Activated naive CD4-positive, alpha-beta T cell treated with anti-CD3 and anti-CD28 coated beads, Interleukin-2, amount 50 U/mL, for 72 hours (primary cell): ENCODE results near the gene UGT2A2. TPM values are rescaled to one million over a fixed set of nuclear protein-coding genes. Genes with fewer than 3 reads are reported as not detected.
"Not testable (repeated sequence)": the region's sequence is repeated elsewhere in the genome, so short reads cannot be mapped to it uniquely, and the experiment has no call there.

Experiments
- ATAC-seq, 2 donors: fragments of 150-1000 bp; cut with Tn5 transposase; 2 replicates each; pipeline ENCODE4 v1.10.0; 2021; ENCODE audit warnings: mild to moderate bottlenecking in 2 of 2, moderate library complexity in 2 of 2
- DNase-seq, 2 donors: peaks; one replicate each; pipeline ENCODE4 v3.0.0; 2021 to 2022; ENCODE audit warnings: low spot score in 2 of 2
- H3K27ac Mint-ChIP-seq, 2 donors: one replicate each; pipeline ENCODE4 v1.8.0; 2022; ENCODE audit warnings: mild to moderate bottlenecking in 2 of 2, mixed read lengths in 2 of 2
- H3K36me3 Mint-ChIP-seq, 2 donors: one replicate each; pipeline ENCODE4 v1.8.0; 2022; ENCODE audit warnings: mixed read lengths in 2 of 2
- H3K9me3 Mint-ChIP-seq, 2 donors: one replicate each; pipeline ENCODE4 v1.8.0; 2022; ENCODE audit warnings: mixed read lengths in 2 of 2
- total RNA-seq, 2 donors: library from RNA; stranded (reverse); gene quantifications; one replicate each; pipeline ENCODE4 v1.2.3, GENCODE V29; 2022

Gene UGT2A2
- not detected for total RNA-seq

- no peaks in the 10 kb centered on the region for H3K36me3 Mint-ChIP-seq
Measured at GRCh38 chr4:69639542-69639941, at the start of gene UGT2A2. TSS of gene UGT2A2 (minus strand) at chr4:69639642. CDS start at chr4:69639640, 2 bp downstream.

GRCh38 chr4:69684804-69685203 lies 45.4 kb upstream of the UGT2A2 start:
- H3K36me3 Mint-ChIP-seq, result no peaks in the 10 kb centered on the region
- H3K27ac Mint-ChIP-seq, result no peak overlapping the region
- ATAC-seq (no peak), DNase-seq (no peak)
- H3K9me3 Mint-ChIP-seq, result no peaks in the 10 kb centered on the region

More at GRCh38 chr4:69639542-69639941, at the start of gene UGT2A2:
- ATAC-seq (no peak), DNase-seq (no peak)
- Mint-ChIP-seq H3K9me3 (no peaks in the 10 kb centered on the region), H3K27ac (no peak within 1 kb of the TSS)

- peaks cover 1 to 3% of the 10 kb centered on the region in 2 donors for H3K36me3 Mint-ChIP-seq
- DNase-seq (no peak), ATAC-seq (peak in 1 of 2 donors; percentile 33)
- no peak overlapping the region for H3K27ac Mint-ChIP-seq
- H3K9me3 Mint-ChIP-seq, result peaks cover under 1 to 1% of the 10 kb centered on the region in 2 donors
Measured at GRCh38 chr4:69668680-69669079, 29.2 kb upstream of the UGT2A2 start.

- not testable (repeated sequence) for H3K27ac Mint-ChIP-seq, DNase-seq, ATAC-seq
- H3K9me3 Mint-ChIP-seq, result peaks cover 16 to 23% of the 10 kb centered on the region in 2 donors
- H3K36me3 Mint-ChIP-seq, result peaks cover 8 to 20% of the 10 kb centered on the region in 2 donors
Measured at GRCh38 chr4:69664009-69664408, 24.6 kb upstream of the UGT2A2 start.

GRCh38 chr4:69661130-69661803 lies 21.8 kb upstream of the UGT2A2 start:
- ATAC-seq, H3K27ac Mint-ChIP-seq, DNase-seq: not testable (repeated sequence)
- H3K9me3 Mint-ChIP-seq, result peaks cover 22 to 23% of the 10 kb centered on the region in 2 donors
- peaks cover 8 to 27% of the 10 kb centered on the region in 2 donors for H3K36me3 Mint-ChIP-seq

- Mint-ChIP-seq H3K9me3 (peaks cover 16 to 17% of the 10 kb centered on the region in 2 donors), H3K27ac (no peak overlapping the region), H3K36me3 (peaks cover 0 to 21% of the 10 kb centered on the region in 2 donors)
- DNase-seq (no peak), ATAC-seq (no peak)
Measured at GRCh38 chr4:69658133-69658532, 18.7 kb upstream of the UGT2A2 start.

GRCh38 chr4:69656653-69657158 lies 17.3 kb upstream of the UGT2A2 start:
- no peak overlapping the region for H3K27ac Mint-ChIP-seq
- H3K36me3 Mint-ChIP-seq, result peaks cover 0 to 13% of the 10 kb centered on the region in 2 donors
- peaks cover 6 to 10% of the 10 kb centered on the region in 2 donors for H3K9me3 Mint-ChIP-seq
- no peak for DNase-seq
- ATAC-seq, result no peak

GRCh38 chr4:69653147-69653546 lies 13.7 kb upstream of the UGT2A2 start, which contains the start of gene UGT2A1:
TSS of gene UGT2A1 (minus strand) at chr4:69653247. CDS start at chr4:69647644, 5,603 bp downstream.
- no peak for ATAC-seq
- Mint-ChIP-seq H3K27ac (no peak within 1 kb of the TSS), H3K36me3 (no peaks in the 10 kb centered on the region), H3K9me3 (no peaks in the 10 kb centered on the region)
- DNase-seq, result no peak

- no peaks in the 10 kb centered on the region for H3K36me3 Mint-ChIP-seq
- H3K27ac Mint-ChIP-seq, result no peak overlapping the region
- no peak for ATAC-seq
- DNase-seq, result no peak
- no peaks in the 10 kb centered on the region for H3K9me3 Mint-ChIP-seq
Measured at GRCh38 chr4:69650872-69651271, 11.4 kb upstream of the UGT2A2 start.

GRCh38 chr4:69649629-69650028 lies 10.2 kb upstream of the UGT2A2 start:
- no peaks in the 10 kb centered on the region for H3K36me3 Mint-ChIP-seq
- DNase-seq (no peak), ATAC-seq (no peak)
- H3K9me3 Mint-ChIP-seq, result no peaks in the 10 kb centered on the region
- H3K27ac Mint-ChIP-seq, result no peak overlapping the region

- H3K36me3 Mint-ChIP-seq, result no peaks in the 10 kb centered on the region
- ATAC-seq (no peak), DNase-seq (no peak)
- H3K27ac Mint-ChIP-seq, result no peak overlapping the region
- H3K9me3 Mint-ChIP-seq, result no peaks in the 10 kb centered on the region
Measured at GRCh38 chr4:69649207-69649606, 9.8 kb upstream of the UGT2A2 start.

- H3K9me3 Mint-ChIP-seq, result no peaks in the 10 kb centered on the region
- no peaks in the 10 kb centered on the region for H3K36me3 Mint-ChIP-seq
- DNase-seq (no peak), ATAC-seq (no peak)
- H3K27ac Mint-ChIP-seq, result no peak overlapping the region
Measured at GRCh38 chr4:69642961-69643360, 3.5 kb upstream of the UGT2A2 start.

GRCh38 chr4:69640289-69640688 lies 847 bp upstream of the UGT2A2 start:
- Mint-ChIP-seq H3K9me3 (no peaks in the 10 kb centered on the region), H3K36me3 (no peaks in the 10 kb centered on the region), H3K27ac (no peak overlapping the region)
- no peak for ATAC-seq
- no peak for DNase-seq

- peaks cover 5 to 11% of the 10 kb centered on the region in 2 donors for H3K9me3 Mint-ChIP-seq
- ATAC-seq (no peak), DNase-seq (no peak)
- no peaks in the 10 kb centered on the region for H3K36me3 Mint-ChIP-seq
- no peak overlapping the region for H3K27ac Mint-ChIP-seq
Measured at GRCh38 chr4:69617083-69617694, 22.3 kb downstream of the UGT2A2 start.

- no peak for DNase-seq
- no peak for ATAC-seq
- no peaks in the 10 kb centered on the region for H3K36me3 Mint-ChIP-seq
- peaks cover under 1 to 5% of the 10 kb centered on the region in 2 donors for H3K9me3 Mint-ChIP-seq
- H3K27ac Mint-ChIP-seq, result no peak overlapping the region
Measured at GRCh38 chr4:69610484-69610883, 29.0 kb downstream of the UGT2A2 start.

- H3K9me3 Mint-ChIP-seq, result peaks cover 0 to 5% of the 10 kb centered on the region in 2 donors
- no peak for DNase-seq
- H3K27ac Mint-ChIP-seq, result no peak overlapping the region
- no peaks in the 10 kb centered on the region for H3K36me3 Mint-ChIP-seq
- ATAC-seq, result no peak
Measured at GRCh38 chr4:69601065-69601464, 38.4 kb downstream of the UGT2A2 start.

GRCh38 chr4:69600013-69600412 lies 39.4 kb downstream of the UGT2A2 start:
- no peaks in the 10 kb centered on the region for H3K9me3 Mint-ChIP-seq
- H3K27ac Mint-ChIP-seq, result no peak overlapping the region
- H3K36me3 Mint-ChIP-seq, result no peaks in the 10 kb centered on the region
- ATAC-seq (no peak), DNase-seq (no peak)
